ENCODE measurements around the gene MRPL28.
"Not testable (repeated sequence)": the region's sequence is repeated elsewhere in the genome, so short reads cannot be mapped to it uniquely, and the experiment has no call there.

GRCh38 chr16:334164-334832 is 36.0 kb downstream of the MRPL28 start:
- TF ChIP-seq POLR2AphosphoS5 (IDR thresholded peaks at IDR 0.05; ENCODE audit: low read depth, low read length); CTCF (IDR thresholded peaks at IDR 0.05); TEAD4 (IDR thresholded peaks at IDR 0.05; ENCODE audit: borderline replicate concordance, insufficient read depth); YY1 (IDR thresholded peaks at IDR 0.05; ENCODE audit: low read depth): not testable (repeated sequence)

Measured in SK-N-SH (cell line).